ENCODE measurements around the gene CTNNA1.

The CTNNA1 gene

DNA sequence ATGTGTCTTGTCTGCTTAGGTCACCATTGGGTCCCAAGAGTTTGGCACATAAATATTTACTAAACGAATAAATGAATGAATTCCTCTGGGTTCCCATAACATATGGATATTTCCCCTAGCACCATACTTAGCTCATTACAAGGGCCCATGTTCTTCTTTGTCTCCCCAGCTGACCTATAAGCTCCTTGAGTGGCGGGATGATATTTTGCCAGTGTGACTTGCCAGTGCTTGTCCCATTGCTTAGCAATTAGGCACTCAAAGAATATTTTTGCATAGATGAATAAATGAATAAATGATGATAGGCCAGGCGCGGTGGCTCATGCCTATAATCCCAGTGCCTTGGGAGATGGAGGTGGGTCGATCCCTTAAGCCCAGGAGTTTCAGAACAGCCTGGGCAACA lies 16.9 kb upstream of the CTNNA1 start:
- DNase-seq = no peak
- TF ChIP-seq, protein P1, sequence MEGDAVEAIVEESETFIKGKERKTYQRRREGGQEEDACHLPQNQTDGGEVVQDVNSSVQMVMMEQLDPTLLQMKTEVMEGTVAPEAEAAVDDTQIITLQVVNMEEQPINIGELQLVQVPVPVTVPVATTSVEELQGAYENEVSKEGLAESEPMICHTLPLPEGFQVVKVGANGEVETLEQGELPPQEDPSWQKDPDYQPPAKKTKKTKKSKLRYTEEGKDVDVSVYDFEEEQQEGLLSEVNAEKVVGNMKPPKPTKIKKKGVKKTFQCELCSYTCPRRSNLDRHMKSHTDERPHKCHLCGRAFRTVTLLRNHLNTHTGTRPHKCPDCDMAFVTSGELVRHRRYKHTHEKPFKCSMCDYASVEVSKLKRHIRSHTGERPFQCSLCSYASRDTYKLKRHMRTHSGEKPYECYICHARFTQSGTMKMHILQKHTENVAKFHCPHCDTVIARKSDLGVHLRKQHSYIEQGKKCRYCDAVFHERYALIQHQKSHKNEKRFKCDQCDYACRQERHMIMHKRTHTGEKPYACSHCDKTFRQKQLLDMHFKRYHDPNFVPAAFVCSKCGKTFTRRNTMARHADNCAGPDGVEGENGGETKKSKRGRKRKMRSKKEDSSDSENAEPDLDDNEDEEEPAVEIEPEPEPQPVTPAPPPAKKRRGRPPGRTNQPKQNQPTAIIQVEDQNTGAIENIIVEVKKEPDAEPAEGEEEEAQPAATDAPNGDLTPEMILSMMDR (IDR thresholded peaks at IDR 0.05) = no peak
- Mint-ChIP-seq H3K36me3 (ENCODE audit: low read depth) (no peaks in the 10 kb centered on the region), H3K9me3 (no peaks in the 10 kb centered on the region), H3K4me1 (peaks cover 14% of the 10 kb centered on the region), H3K27me3 (ENCODE audit: low read depth, poor library complexity) (no peaks in the 10 kb centered on the region), H3K27ac (no peak overlapping the region), H3K4me3 (no peak overlapping the region)

DNA sequence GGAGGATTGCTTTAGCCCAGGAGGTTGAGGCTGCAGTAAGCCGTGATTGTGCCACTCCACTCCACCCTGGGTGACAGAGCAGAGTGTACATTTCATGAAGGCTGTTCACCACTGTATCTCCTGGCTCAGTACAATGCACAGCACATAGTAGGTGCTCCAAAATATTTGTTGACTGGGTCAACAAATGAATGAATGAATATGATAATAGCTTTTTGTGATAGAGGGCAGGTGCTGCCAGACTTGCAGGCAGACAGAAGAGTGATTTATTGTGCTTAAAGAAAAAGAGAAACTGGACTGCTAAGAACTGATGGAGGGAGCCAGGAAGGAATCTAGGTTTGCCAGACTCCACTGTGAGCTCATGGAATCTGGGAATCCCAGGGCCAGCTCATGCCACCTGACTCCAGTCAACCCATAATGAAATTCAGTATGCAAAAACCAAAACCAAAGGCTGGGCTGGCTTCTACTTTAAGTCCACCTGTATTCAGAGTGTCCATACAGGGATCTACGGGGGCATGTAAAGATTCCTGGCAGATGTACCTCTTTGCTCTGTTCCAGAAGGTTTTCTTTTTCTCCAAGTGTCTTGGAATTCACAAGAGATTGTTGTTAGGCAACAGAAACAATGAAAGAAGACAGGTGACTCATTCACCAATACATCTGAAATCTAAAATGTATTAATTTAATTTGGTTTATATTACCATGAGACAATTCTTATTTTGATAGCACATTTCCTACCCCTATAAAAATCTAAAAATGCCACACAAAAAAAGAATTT lies 15.5 kb upstream of the CTNNA1 start:
- no peak for DNase-seq
- Mint-ChIP-seq H3K4me1 (peaks cover 23% of the 10 kb centered on the region), H3K36me3 (ENCODE audit: low read depth) (no peaks in the 10 kb centered on the region), H3K9me3 (no peaks in the 10 kb centered on the region), H3K27me3 (ENCODE audit: low read depth, poor library complexity) (no peaks in the 10 kb centered on the region), H3K27ac (no peak overlapping the region), H3K4me3 (no peak overlapping the region)
- TF ChIP-seq, protein P1 (IDR thresholded peaks at IDR 0.05) = no peak

DNA sequence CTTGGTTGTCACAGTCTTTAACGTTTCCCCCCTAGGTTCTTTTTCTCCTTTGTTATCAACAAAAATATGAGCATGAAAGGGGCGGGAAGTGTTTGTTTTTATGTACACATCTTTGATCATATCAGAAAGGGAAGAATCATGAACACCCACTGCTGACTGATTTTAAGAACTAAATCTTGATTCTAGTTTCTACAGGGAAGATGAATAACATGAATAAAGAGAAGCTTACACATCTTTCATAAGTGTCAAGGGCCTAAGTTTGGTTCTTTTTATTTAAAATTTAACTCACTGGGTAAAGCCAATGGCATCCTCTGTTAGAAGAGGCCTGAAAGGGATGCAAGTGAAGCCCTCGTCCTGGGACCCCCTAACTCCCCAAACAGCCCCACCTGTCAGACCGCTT lies 14.8 kb upstream of the CTNNA1 start:
- DNase-seq = no peak
- peaks cover 26% of the 10 kb centered on the region for H3K4me1 Mint-ChIP-seq
- H3K27me3 Mint-ChIP-seq (ENCODE audit: low read depth, poor library complexity) = no peaks in the 10 kb centered on the region
- H3K36me3 Mint-ChIP-seq (ENCODE audit: low read depth) = no peaks in the 10 kb centered on the region
- H3K9me3 Mint-ChIP-seq = no peaks in the 10 kb centered on the region
- TF ChIP-seq, protein P1 (IDR thresholded peaks at IDR 0.05) = no peak
- no peak overlapping the region for H3K27ac Mint-ChIP-seq
- H3K4me3 Mint-ChIP-seq = no peak overlapping the region

DNA sequence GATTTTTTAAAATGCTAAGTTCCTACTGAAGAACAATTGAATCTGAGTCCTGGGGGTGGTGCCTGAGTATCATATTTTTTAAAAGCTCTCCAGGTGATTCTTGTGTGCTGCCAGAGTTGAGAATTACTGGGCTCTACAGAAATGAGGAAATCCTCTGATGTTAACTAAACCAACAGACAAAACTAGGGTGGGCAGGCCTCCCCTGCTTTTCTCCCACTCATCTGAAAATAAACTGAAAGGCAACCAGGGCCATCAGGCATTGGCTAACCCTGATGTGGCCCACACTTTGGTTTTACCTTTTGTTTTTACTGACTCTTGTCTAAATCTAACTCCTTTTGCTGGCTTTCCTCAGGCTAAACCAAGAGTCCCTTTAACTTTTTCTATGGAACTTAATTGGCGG lies 13.3 kb upstream of the CTNNA1 start:
- Mint-ChIP-seq H3K9me3 (no peaks in the 10 kb centered on the region), H3K4me3 (no peak overlapping the region), H3K36me3 (ENCODE audit: low read depth) (no peaks in the 10 kb centered on the region), H3K27ac (no peak overlapping the region), H3K4me1 (peaks cover 26% of the 10 kb centered on the region), H3K27me3 (ENCODE audit: low read depth, poor library complexity) (no peaks in the 10 kb centered on the region)
- no peak for DNase-seq
- TF ChIP-seq, protein P1 (IDR thresholded peaks at IDR 0.05) = no peak

DNA sequence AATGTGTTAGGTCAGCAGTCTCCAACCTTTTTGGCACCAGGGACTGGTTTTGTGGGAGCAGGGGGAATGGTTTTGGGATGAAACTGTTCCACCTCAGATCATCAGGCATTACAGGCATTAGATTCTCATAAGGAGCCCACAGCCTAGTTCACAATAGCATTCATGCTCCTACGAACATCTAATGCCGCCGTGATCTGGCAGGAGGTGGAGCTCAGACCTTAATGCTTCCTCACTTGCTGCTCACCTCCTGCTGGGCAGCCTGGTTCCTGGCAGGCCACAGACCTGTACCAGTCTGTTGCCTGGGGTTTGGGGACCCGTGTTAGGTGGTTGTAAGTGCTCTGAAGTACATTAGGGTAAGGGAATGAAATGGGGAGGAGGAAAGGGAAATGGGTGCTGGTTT lies 9.7 kb upstream of the CTNNA1 start:
- DNase-seq = no peak
- H3K9me3 Mint-ChIP-seq = no peaks in the 10 kb centered on the region
- H3K27ac Mint-ChIP-seq = no peak overlapping the region
- H3K4me3 Mint-ChIP-seq = no peak overlapping the region
- H3K36me3 Mint-ChIP-seq (ENCODE audit: low read depth) = no peaks in the 10 kb centered on the region
- H3K4me1 Mint-ChIP-seq = peaks cover 26% of the 10 kb centered on the region
- no peaks in the 10 kb centered on the region for H3K27me3 Mint-ChIP-seq (ENCODE audit: low read depth, poor library complexity)
- TF ChIP-seq, protein P1 (IDR thresholded peaks at IDR 0.05) = no peak

DNA sequence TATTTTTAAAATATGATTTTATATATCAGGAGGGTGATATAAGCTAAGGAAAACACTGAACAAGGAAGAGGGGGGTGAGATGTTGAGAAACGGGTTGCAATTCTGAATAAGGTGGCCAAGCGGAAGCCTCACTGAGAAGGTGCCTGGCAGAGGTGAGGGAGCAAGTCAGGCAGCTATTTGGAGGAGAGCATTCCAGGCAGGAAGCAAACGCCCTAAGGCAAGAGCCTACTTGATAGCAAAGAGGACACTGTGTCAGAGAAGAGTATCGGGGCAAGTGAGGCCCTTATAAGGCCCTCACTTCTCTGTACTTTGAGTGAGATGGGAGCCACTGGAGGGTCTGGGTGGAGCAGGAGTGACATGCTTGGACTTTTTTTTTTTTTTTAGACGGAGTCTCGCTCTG lies 8.0 kb upstream of the CTNNA1 start:
- Mint-ChIP-seq H3K36me3 (ENCODE audit: low read depth) (no peaks in the 10 kb centered on the region), H3K27me3 (ENCODE audit: low read depth, poor library complexity) (no peaks in the 10 kb centered on the region), H3K4me1 (peaks cover 19% of the 10 kb centered on the region), H3K4me3 (no peak overlapping the region), H3K27ac (no peak overlapping the region), H3K9me3 (no peaks in the 10 kb centered on the region)
- TF ChIP-seq, protein P1 (IDR thresholded peaks at IDR 0.05) = no peak
- DNase-seq = no peak
